Stimulated activated CD4-positive, alpha-beta T cell treated with anti-CD3 and anti-CD28 coated beads, Interleukin-4, amount 100 ng/mL, for 24 hours (primary cell): ENCODE measurements around the gene DST.

ENCODE experiments used
- DNase-seq: peaks from one replicate; pipeline ENCODE4 v3.0.0-alpha.2; 2020

DST gene

GRCh38 chr6:56479381-56479780 lies 163.3 kb downstream of the DST start:
- no peak for DNase-seq

- DNase-seq, result no peak
Observed at GRCh38 chr6:56478202-56478601, 164.5 kb downstream of the DST start.

- no peak for DNase-seq
Observed at GRCh38 chr6:56477241-56477640, 165.4 kb downstream of the DST start.

- DNase-seq, result no peak
Observed at GRCh38 chr6:56475736-56476457, 166.8 kb downstream of the DST start.

GRCh38 chr6:56474532-56474931 lies 168.2 kb downstream of the DST start:
- DNase-seq, result no peak

- no peak for DNase-seq
Observed at GRCh38 chr6:56463443-56463842, 179.2 kb downstream of the DST start.

- DNase-seq, result no peak
Observed at GRCh38 chr6:56459030-56459805, 183.5 kb downstream of the DST start.

GRCh38 chr6:56458324-56458884 lies 184.3 kb downstream of the DST start:
- DNase-seq, result no peak

GRCh38 chr6:56456785-56457184 lies 185.9 kb downstream of the DST start:
- DNase-seq, result no peak

GRCh38 chr6:56450882-56451739 lies 191.6 kb downstream of the DST start:
- no peak for DNase-seq

GRCh38 chr6:56450376-56450775 lies 192.3 kb downstream of the DST start:
- no peak for DNase-seq

- DNase-seq, result no peak
Observed at GRCh38 chr6:56448046-56448445, 194.6 kb downstream of the DST start.

- DNase-seq, result no peak
Observed at GRCh38 chr6:56445818-56446217, 196.9 kb downstream of the DST start.

GRCh38 chr6:56444855-56445254 lies 197.8 kb downstream of the DST start:
- DNase-seq, result no peak

GRCh38 chr6:56440551-56440981 lies 202.1 kb downstream of the DST start:
- no peak for DNase-seq

- no peak for DNase-seq
Observed at GRCh38 chr6:56437171-56437900, 205.4 kb downstream of the DST start.

GRCh38 chr6:56435754-56436153 lies 206.9 kb downstream of the DST start:
- DNase-seq, result no peak

- DNase-seq, result no peak
Observed at GRCh38 chr6:56435326-56435725, 207.4 kb downstream of the DST start.

- no peak for DNase-seq
Observed at GRCh38 chr6:56434606-56435005, 208.1 kb downstream of the DST start.

GRCh38 chr6:56433119-56433518 lies 209.6 kb downstream of the DST start:
- DNase-seq, result no peak

- no peak for DNase-seq
Observed at GRCh38 chr6:56432194-56432593, 210.5 kb downstream of the DST start.
